Tibial nerve (tissue), 4 donors: Measurements from ENCODE around the gene GDPGP1.

Source experiments
- EP300 ChIP-seq, 2 donors: sonication (generic); formaldehyde crosslinking; IDR thresholded peaks; one replicate each; pipeline ENCODE4 v1.6.1; 2017; ENCODE audit warnings: antibody characterized with exemption in 2 of 2, mild to moderate bottlenecking in 1 of 2
- TF ChIP-seq, protein P1 (sequence below), 5 experiments: fragments of 200-600 bp in 3 of 5; fragments of 450-650 bp in 2 of 5; sonication (generic) in 3 of 5; IDR thresholded peaks; one replicate each; pipeline ENCODE4 v1.5.1; 2016 to 2019; ENCODE audit warnings: antibody characterized with exemption in 5 of 5, mild to moderate bottlenecking in 3 of 5, moderate library complexity in 2 of 5

DNA sequence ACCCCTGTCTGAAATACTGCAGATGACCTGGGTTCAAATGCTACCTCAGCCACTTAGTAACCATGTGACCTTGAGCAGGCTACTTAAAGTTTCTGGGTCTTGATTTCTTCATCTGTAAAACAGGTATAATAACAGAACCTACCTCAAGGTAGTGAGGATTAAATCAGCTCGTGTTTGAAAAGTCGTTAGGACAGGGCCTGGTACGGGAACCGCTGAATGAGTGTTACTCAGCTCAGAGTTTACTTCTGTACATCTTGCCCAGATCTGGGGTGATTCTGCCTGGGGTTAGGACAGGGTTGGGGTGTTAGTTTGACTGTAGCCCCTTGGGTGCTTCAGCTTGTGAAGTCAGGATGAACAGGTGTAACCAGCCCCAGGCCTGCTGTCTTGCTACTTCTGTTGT lies 31.1 kb upstream of the GDPGP1 start:
- TF ChIP-seq, protein P1, sequence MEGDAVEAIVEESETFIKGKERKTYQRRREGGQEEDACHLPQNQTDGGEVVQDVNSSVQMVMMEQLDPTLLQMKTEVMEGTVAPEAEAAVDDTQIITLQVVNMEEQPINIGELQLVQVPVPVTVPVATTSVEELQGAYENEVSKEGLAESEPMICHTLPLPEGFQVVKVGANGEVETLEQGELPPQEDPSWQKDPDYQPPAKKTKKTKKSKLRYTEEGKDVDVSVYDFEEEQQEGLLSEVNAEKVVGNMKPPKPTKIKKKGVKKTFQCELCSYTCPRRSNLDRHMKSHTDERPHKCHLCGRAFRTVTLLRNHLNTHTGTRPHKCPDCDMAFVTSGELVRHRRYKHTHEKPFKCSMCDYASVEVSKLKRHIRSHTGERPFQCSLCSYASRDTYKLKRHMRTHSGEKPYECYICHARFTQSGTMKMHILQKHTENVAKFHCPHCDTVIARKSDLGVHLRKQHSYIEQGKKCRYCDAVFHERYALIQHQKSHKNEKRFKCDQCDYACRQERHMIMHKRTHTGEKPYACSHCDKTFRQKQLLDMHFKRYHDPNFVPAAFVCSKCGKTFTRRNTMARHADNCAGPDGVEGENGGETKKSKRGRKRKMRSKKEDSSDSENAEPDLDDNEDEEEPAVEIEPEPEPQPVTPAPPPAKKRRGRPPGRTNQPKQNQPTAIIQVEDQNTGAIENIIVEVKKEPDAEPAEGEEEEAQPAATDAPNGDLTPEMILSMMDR (IDR thresholded peaks at IDR 0.05), result no peak
- TF ChIP-seq EP300 (IDR thresholded peaks at IDR 0.05), result no peak
